Iris pigment epithelial cell (primary cell): ENCODE data around the gene SLC25A18.
"Not testable (repeated sequence)": the region's sequence is repeated elsewhere in the genome, so short reads cannot be mapped to it uniquely, and the experiment has no call there.

Source experiments
- DNase-seq: peaks from one replicate; pipeline ENCODE4 v3.0.0-alpha.2; 2011; ENCODE audit warnings: low read depth

SLC25A18 gene, protein sequence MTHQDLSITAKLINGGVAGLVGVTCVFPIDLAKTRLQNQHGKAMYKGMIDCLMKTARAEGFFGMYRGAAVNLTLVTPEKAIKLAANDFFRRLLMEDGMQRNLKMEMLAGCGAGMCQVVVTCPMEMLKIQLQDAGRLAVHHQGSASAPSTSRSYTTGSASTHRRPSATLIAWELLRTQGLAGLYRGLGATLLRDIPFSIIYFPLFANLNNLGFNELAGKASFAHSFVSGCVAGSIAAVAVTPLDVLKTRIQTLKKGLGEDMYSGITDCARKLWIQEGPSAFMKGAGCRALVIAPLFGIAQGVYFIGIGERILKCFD

GRCh38 chr22:17562906-17563870 lies at the start of gene SLC25A18:
Gene SLC25A18, plus strand, starts transcription at chr22:17563498. Its CDS starts 16,447 bp downstream, at chr22:17579945.
- peak; percentile 35 for DNase-seq

DNA sequence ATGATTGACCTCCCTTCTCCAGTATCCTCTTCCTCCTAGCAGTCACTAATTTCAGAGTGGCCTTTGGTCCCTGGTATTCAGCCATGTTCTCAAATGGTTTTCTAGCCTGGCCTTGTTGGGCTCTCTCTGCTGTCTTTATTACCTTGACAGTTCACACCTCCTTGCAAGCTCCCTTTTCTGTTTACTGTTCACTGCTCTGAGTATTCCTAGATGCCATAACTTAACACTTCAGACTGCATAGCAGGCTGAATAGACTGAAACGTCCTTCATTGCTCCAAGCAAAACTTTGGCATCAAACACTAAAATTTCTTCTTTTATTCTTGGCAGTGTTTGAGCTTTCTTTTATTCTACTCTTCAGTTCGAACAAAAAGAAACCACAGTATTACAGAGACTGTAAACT lies 49.7 kb upstream of the SLC25A18 start:
- DNase-seq: no peak

DNA sequence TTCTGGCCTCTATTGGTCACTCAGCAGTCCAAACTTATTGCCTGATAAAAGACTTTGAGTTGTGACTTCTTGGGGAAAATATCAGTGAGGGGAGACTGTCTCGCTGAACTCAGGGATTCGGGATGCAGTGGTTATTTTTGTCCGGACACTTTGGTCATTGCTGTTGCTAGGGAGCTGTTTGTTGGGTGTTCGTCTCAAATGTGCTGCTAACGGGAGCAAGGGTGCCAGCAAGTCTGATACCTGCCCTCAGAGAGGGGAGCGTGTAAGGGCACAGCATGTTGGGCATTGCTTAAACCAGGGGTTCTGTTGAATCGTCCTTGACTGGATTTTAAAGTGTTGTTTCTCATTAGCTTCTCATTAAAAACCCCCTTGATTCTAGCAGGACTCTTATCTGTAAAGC lies 49.2 kb upstream of the SLC25A18 start:
- no peak for DNase-seq

GRCh38 chr22:17518406-17518805 lies 44.9 kb upstream of the SLC25A18 start:
- no peak for DNase-seq

GRCh38 chr22:17521971-17522370 lies 41.3 kb upstream of the SLC25A18 start:
- DNase-seq: not testable (repeated sequence)

GRCh38 chr22:17523925-17524324 lies 39.4 kb upstream of the SLC25A18 start:
- DNase-seq: no peak

GRCh38 chr22:17536269-17536668 lies 27.0 kb upstream of the SLC25A18 start:
- DNase-seq: no peak

- DNase-seq: no peak
Observed at GRCh38 chr22:17537155-17537554, 26.1 kb upstream of the SLC25A18 start.

GRCh38 chr22:17540481-17540880 lies 22.8 kb upstream of the SLC25A18 start:
- no peak for DNase-seq

DNA sequence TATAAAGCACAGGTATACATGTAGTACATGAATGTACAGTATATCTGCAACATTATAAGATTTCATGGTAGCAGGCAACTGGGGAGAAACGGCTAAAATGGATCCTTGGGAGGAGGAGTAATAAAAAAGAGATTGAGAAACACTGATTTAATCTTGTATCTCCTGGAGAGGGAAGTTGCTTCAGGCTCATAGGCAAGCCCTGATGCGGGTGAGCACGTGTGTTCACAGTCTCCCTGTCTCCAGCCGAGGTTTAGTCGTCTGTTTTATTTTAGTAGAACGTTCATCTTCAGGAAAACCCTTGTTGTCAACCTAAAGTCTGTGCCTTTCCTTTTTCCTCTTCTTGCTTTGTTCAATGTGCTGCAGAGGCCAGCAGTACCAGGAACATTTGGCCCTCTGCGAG lies 21.8 kb upstream of the SLC25A18 start:
- DNase-seq: no peak

GRCh38 chr22:17542452-17542851 lies 20.8 kb upstream of the SLC25A18 start:
- DNase-seq: no peak

DNA sequence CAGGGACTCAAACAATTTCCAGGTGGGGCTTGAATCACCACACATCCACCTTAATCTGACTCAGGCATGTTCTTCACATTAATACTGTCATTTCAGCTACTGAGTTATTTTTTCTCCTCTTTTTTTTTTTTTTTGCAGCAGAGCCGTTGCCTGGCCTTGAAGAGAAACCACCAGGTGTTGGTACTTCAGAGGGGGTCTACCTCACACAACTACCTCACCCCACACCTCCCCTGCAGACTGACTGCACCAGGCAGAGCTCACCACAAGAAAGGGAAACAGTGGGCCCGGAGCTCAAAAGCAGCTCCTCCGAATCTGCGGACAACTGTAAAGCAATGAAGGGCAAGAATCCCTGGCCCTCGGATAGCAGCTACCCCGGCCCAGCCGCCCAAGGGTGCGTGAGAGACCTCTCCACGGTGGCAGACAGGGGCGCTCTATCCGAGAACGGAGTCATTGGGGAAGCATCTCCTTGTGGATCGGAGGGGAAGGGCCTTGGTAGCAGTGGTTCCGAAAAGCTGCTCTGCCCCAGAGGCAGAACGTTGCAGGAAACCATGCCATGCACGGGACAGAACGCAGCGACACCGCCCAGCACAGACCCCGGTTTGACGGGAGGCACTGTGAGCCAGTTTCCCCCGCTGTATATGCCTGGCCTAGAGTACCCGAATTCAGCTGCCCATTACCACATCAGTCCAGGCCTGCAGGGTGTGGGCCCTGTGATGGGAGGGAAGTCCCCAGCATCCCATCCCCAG lies 15.1 kb upstream of the SLC25A18 start:
- DNase-seq: no peak

GRCh38 chr22:17548756-17549035 lies 14.6 kb upstream of the SLC25A18 start:
- no peak for DNase-seq

DNA sequence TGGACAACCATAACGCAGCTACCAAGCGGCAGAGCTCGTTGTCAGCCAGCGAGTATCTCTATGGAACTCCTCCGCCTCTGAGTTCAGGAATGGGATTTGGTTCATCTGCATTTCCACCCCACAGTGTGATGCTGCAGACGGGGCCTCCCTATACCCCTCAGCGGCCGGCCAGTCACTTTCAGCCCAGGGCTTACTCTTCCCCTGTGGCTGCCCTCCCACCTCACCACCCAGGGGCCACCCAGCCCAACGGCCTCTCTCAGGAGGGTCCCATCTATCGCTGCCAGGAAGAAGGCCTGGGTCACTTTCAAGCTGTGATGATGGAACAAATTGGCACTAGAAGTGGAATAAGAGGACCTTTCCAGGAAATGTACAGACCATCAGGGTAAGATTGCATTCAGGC lies 14.1 kb upstream of the SLC25A18 start:
- DNase-seq: no peak

- no peak for DNase-seq
Observed at GRCh38 chr22:17549655-17550054, 13.6 kb upstream of the SLC25A18 start.

GRCh38 chr22:17552737-17553136 lies 10.6 kb upstream of the SLC25A18 start:
- no peak for DNase-seq

DNA sequence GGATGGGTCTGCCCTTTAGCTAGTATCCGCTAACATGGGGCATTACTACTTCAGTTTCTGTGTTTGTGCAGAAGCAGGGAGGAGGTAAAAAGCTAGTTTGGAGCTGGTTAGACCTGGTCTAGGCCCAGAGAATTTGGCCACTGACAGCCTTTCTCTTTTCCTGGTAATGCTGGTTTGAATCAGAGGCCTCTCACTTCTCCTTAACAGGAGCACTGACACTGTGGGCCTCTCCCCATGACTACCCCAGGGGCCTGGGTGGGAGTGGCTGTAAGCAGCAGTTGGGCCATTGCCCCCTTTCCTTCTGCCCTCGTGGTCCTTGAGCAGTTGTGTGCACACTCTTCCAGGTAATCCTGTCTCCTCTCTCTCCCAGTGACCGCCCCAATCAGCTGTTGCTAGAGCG lies 8.5 kb upstream of the SLC25A18 start:
- no peak for DNase-seq

DNA sequence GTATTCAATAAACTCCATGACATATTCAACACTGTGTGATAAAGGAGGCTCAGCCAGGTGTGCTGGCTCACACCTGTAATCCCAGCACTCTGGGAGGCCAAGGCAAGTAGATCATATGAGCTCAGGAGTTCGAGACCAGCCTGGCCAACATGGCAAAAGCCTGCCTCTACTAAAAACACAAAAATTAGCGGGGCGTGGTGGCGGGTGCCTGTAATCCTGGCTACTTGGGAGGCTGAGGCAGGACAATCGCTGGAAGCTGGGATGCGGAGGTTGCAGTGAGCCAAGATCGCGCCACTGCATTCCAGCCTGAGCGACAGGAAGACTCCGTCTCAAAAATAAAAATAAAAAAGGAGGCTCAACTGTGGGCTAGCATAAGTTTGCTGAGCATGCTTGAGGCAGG lies 4.1 kb upstream of the SLC25A18 start:
- DNase-seq: no peak

DNA sequence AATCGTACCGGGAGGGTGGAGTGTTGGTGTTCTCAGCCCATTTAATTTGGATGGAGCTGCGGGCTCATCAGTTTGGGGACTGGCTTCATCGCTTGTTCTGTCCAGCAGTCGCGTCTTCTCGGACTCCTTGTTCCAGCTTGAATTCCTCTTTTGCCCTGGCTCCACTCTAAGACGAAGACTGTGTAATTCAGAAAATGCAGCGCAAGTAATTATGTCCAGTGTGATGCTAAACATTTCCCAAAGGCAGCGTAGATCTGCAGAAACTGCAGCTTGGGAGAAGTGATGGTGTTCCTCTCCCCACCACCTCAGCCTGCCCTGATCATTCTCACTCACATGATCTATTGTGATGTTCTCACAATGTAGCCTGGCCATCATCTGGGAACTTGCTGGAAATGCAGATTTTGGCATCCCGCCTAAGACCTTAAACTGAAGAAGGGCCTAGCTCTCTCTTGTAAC lies 666 bp downstream of the SLC25A18 start:
- peak; percentile 36 for DNase-seq

DNA sequence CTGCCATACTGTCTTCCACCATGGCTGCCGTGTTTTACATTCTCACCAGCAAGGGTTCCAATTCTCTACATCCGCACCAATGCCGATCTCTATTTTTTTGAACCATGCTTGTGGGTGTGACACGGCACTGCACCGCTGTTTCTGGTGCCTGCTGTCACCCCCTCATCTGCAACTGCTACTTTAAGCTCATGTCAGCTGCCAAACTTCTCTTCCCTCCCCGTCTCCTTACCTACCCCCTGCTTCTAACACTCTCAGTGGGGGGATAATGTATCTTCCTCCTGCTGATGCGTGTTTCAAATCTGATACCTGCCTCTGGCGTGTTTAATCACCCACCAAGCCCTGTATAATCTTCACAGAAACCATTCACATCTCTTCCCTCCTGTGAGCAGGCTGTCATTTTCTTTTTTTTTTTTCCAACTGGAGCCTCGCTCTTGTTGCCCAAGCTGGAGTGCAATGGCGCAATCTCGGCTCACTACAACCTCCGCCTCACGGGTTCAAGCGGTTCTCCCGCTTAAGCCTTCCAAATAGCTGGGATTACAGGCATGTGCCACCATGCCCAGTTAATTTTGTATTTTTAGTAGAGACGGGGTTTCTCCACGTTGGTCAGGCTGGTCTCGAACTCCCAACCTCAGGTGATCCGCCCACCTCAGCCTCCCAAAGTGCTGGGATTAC lies 2.9 kb downstream of the SLC25A18 start:
- DNase-seq: not testable (repeated sequence)

DNA sequence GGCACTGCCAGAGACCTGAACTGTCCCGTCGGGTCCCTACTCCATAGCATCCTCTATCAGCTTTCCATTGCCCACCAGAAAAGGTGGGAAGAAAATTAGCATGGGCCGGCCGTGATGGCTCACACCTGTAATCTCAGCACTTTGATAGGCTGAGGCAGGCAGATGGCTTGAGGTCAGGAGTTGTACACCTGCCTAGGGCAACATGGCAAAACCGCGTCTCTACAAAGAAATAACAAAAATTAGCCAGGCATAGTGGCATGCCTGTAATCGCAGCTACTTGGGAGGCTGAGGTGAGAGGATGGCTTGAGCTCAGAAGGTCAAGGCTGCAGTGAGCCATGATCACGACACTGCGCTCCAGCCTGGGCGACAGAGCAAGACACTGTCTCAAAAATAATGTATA lies 3.5 kb downstream of the SLC25A18 start:
- no peak for DNase-seq

GRCh38 chr22:17569971-17570511 lies 6.7 kb downstream of the SLC25A18 start:
- DNase-seq: peak; percentile 37
